Spinal cord (tissue), 10 donors: ENCODE measurements around the gene TNNI3. TPM values are rescaled to one million over a fixed set of nuclear protein-coding genes. Genes with fewer than 3 reads are reported as not detected.

ENCODE experiments used
- DNase-seq, 6 donors: peaks; one replicate each; pipeline versions ENCODE4 v3.0.0 to v3.0.0-alpha.2; 2013 to 2015; ENCODE audit warnings: low spot score in 6 of 6, low read depth in 4 of 6
- H3K27ac ChIP-seq: one replicate; pipeline ENCODE4 v1.5.1; 2013; ENCODE audit warnings: low read depth, low read length, control low read depth
- H3K27me3 ChIP-seq: one replicate; pipeline ENCODE4 v1.6.1; 2013; ENCODE audit warnings: low read length; ENCODE audit not compliant: control insufficient read depth, insufficient read depth
- H3K36me3 ChIP-seq: one replicate; pipeline ENCODE4 v1.6.1; 2013; ENCODE audit warnings: low read length; ENCODE audit not compliant: control insufficient read depth, insufficient read depth
- H3K4me1 ChIP-seq: one replicate; pipeline ENCODE4 v1.6.1; 2013; ENCODE audit warnings: low read length; ENCODE audit not compliant: control insufficient read depth, insufficient read depth
- H3K4me3 ChIP-seq: one replicate; pipeline ENCODE4 v1.5.1; 2013; ENCODE audit warnings: low read depth, low read length, control low read depth
- H3K9me3 ChIP-seq: one replicate; pipeline ENCODE4 v1.6.1; 2013; ENCODE audit warnings: low read length; ENCODE audit not compliant: control insufficient read depth, insufficient read depth
- WGBS: methylation state at CpG from one replicate; pipeline ENCODE4 v1.1.5; 2013; ENCODE audit warnings: missing lambda C conversion rate; ENCODE audit not compliant: insufficient coverage; 5-methylcytosine and 5-hydroxymethylcytosine counted together
- polyA plus RNA-seq, 2 donors: library from polyadenylated mRNA; unstranded; fragments of 120-200 nt; gene quantifications; one replicate each; pipeline ENCODE4 v1.2.1, GENCODE V29; 2013; ENCODE audit not compliant: insufficient read length in 2 of 2
- small RNA-seq: library from RNA; depleted of rRNA; stranded (forward); fragments of <200 nt; gene quantifications from one replicate; pipeline ENCODE3, GENCODE V24; 2014; ENCODE audit warnings: low replicate concordance
- total RNA-seq, 2 donors: library from RNA; depleted of rRNA in 1 of 2; stranded (reverse); fragments of 120-200 nt in 1 of 2; fragments of >200 nt in 1 of 2; gene quantifications; one replicate each; pipeline versions ENCODE4 v1.2.3 to v1.2.4, GENCODE V29; 2013 to 2014
- donor health status: healthy.

Gene TNNI3
- total and polyA plus RNA-seq, 4 donors = 3.2 to 5.5 (median 4.3) TPM

GRCh38 chr19:55105237-55105636 lies 52.3 kb downstream of the TNNI3 start:
- Histone ChIP-seq H3K4me1 (peaks cover 9% of the 10 kb centered on the region), H3K27ac (no peak overlapping the region), H3K9me3 (no peaks in the 10 kb centered on the region), H3K27me3 (no peaks in the 10 kb centered on the region), H3K36me3 (peaks cover 52% of the 10 kb centered on the region), H3K4me3 (no peak overlapping the region)
- 100% methylated on average over 1 of the region's 2 CpGs for WGBS
- no peak for DNase-seq

- H3K4me1 ChIP-seq = peaks cover 19% of the 10 kb centered on the region
- H3K9me3 ChIP-seq = no peaks in the 10 kb centered on the region
- no peak overlapping the region for H3K27ac ChIP-seq
- WGBS = 96% methylated on average over 9 of the region's 9 CpGs
- no peaks in the 10 kb centered on the region for H3K27me3 ChIP-seq
- H3K36me3 ChIP-seq = peaks cover 57% of the 10 kb centered on the region
- H3K4me3 ChIP-seq = no peak overlapping the region
- DNase-seq = no peak
Observed at GRCh38 chr19:55103190-55103589, 54.3 kb downstream of the TNNI3 start.

Small RNA genes within 50 kb of the gene (small RNA-seq; reads per million reads assigned to genes)
- gene MIR7975 (not detected), gene RF01210 (not detected)

Other genes with a start within 250 kb of the TNNI3 start
- gene NLRP7, start 210.2 kb downstream of the TNNI3 start, total RNA-seq = not detected
- gene NLRP7, start 210.2 kb downstream of the TNNI3 start, polyA plus RNA-seq = not detected
- gene NLRP2, start 191.4 kb downstream of the TNNI3 start, total RNA-seq = 1 to 10 TPM; 6.3 to 7.2 TPM
- gene NLRP2, start 191.4 kb downstream of the TNNI3 start, polyA plus RNA-seq = 1 to 10 TPM; 3.4 to 9.2 TPM
- gene GP6, start 119.5 kb downstream of the TNNI3 start, total RNA-seq = under 1 TPM; 0.17 to 0.20 TPM
- 1 to 10 TPM in 1 of 2 donors, under 1 TPM in 1; 0.52 to 2.0 TPM for gene GP6, start 119.5 kb downstream of the TNNI3 start, polyA plus RNA-seq
- 10 to 100 TPM; 16.6 to 18.8 TPM for gene RDH13, start 94.6 kb downstream of the TNNI3 start, total RNA-seq
- 10 to 100 TPM; 17.2 to 34.8 TPM for gene RDH13, start 94.6 kb downstream of the TNNI3 start, polyA plus RNA-seq
- gene EPS8L1, start 81.9 kb downstream of the TNNI3 start, total RNA-seq = 1 to 10 TPM; 3.0 to 4.0 TPM
- gene EPS8L1, start 81.9 kb downstream of the TNNI3 start, polyA plus RNA-seq = 10 to 100 TPM; 13.0 to 17.9 TPM
- 10 to 100 TPM; 20.4 to 71.1 TPM for gene PPP1R12C, start 40.1 kb downstream of the TNNI3 start, total RNA-seq
- 100 to 1,000 TPM; 108 to 128 TPM for gene PPP1R12C, start 40.1 kb downstream of the TNNI3 start, polyA plus RNA-seq
- gene TNNT1, start 8.5 kb downstream of the TNNI3 start, total RNA-seq = 10 to 100 TPM in 1 of 2 donors, 1 to 10 TPM in 1; 8.5 to 17.9 TPM
- 10 to 100 TPM; 12.2 to 12.8 TPM for gene TNNT1, start 8.5 kb downstream of the TNNI3 start, polyA plus RNA-seq
- 1 to 10 TPM; 2.2 to 8.4 TPM for gene DNAAF3, start 8.9 kb upstream of the TNNI3 start, total RNA-seq
- gene DNAAF3, start 8.9 kb upstream of the TNNI3 start, polyA plus RNA-seq = 10 to 100 TPM in 1 of 2 donors, 1 to 10 TPM in 1; 8.3 to 12.7 TPM
- gene SYT5, start 22.6 kb upstream of the TNNI3 start, total RNA-seq = 10 to 100 TPM; 11.5 to 28.1 TPM
- 100 to 1,000 TPM; 113 to 115 TPM for gene SYT5, start 22.6 kb upstream of the TNNI3 start, polyA plus RNA-seq
- gene PTPRH, start 51.8 kb upstream of the TNNI3 start, total RNA-seq = 1 to 10 TPM; 2.9 to 4.5 TPM
- gene PTPRH, start 51.8 kb upstream of the TNNI3 start, polyA plus RNA-seq = 1 to 10 TPM; 1.4 to 1.8 TPM
- gene TMEM86B, start 71.0 kb upstream of the TNNI3 start, total RNA-seq = 1 to 10 TPM in 1 of 2 donors, under 1 TPM in 1; 0.59 to 1.9 TPM
- gene TMEM86B, start 71.0 kb upstream of the TNNI3 start, polyA plus RNA-seq = 1 to 10 TPM; 6.6 to 8.0 TPM
- gene PPP6R1, start 101.3 kb upstream of the TNNI3 start, total RNA-seq = 10 to 100 TPM; 22.6 to 23.9 TPM
- gene PPP6R1, start 101.3 kb upstream of the TNNI3 start, polyA plus RNA-seq = 10 to 100 TPM; 58.9 to 66.8 TPM
- 10 to 100 TPM; 19.6 to 24.0 TPM for gene HSPBP1, start 122.4 kb upstream of the TNNI3 start, total RNA-seq
- gene HSPBP1, start 122.4 kb upstream of the TNNI3 start, polyA plus RNA-seq = 10 to 100 TPM; 68.3 to 71.4 TPM
- gene BRSK1, start 126.3 kb upstream of the TNNI3 start, total RNA-seq = 10 to 100 TPM; 46.4 to 51.9 TPM
- 100 to 1,000 TPM; 201 to 206 TPM for gene BRSK1, start 126.3 kb upstream of the TNNI3 start, polyA plus RNA-seq
- under 1 TPM; 0.66 to 0.89 TPM for gene TMEM150B, start 167.6 kb upstream of the TNNI3 start, total RNA-seq
- under 1 TPM; 0.52 to 0.77 TPM for gene TMEM150B, start 167.6 kb upstream of the TNNI3 start, polyA plus RNA-seq
- gene KMT5C, start 182.1 kb upstream of the TNNI3 start, total RNA-seq = 10 to 100 TPM in 1 of 2 donors, 1 to 10 TPM in 1; 7.0 to 22.4 TPM
- gene KMT5C, start 182.1 kb upstream of the TNNI3 start, polyA plus RNA-seq = 10 to 100 TPM; 25.5 to 39.2 TPM
- 1 to 10 TPM in 1 of 2 donors, under 1 TPM in 1; 0.69 to 2.8 TPM for gene COX6B2, start 197.0 kb upstream of the TNNI3 start, total RNA-seq
- 1 to 10 TPM; 3.8 to 4.8 TPM for gene COX6B2, start 197.0 kb upstream of the TNNI3 start, polyA plus RNA-seq
- not detected for gene GARIN5B, start 205.5 kb upstream of the TNNI3 start, total RNA-seq
- gene GARIN5B, start 205.5 kb upstream of the TNNI3 start, polyA plus RNA-seq = under 1 TPM; 0.14 to 0.43 TPM
- gene IL11, start 212.7 kb upstream of the TNNI3 start, total RNA-seq = under 1 TPM; 0.20 to 0.22 TPM
- gene IL11, start 212.7 kb upstream of the TNNI3 start, polyA plus RNA-seq = 1 to 10 TPM; 1.5 to 1.9 TPM
- gene TMEM190, start 219.1 kb upstream of the TNNI3 start, total RNA-seq = 1 to 10 TPM in 1 of 2 donors, under 1 TPM in 1; 0.40 to 2.2 TPM
- 1 to 10 TPM in 1 of 2 donors, under 1 TPM in 1; 0.65 to 5.0 TPM for gene TMEM190, start 219.1 kb upstream of the TNNI3 start, polyA plus RNA-seq
- under 1 TPM in 1 of 2 donors, not detected in 1; 0.55 TPM for gene TMEM238, start 226.6 kb upstream of the TNNI3 start, total RNA-seq
- under 1 TPM; 0.69 to 0.86 TPM for gene TMEM238, start 226.6 kb upstream of the TNNI3 start, polyA plus RNA-seq
- 100 to 1,000 TPM; 135 to 417 TPM for gene RPL28, start 228.2 kb upstream of the TNNI3 start, total RNA-seq
- 1,000 to 10,000 TPM; 1,153 to 1,205 TPM for gene RPL28, start 228.2 kb upstream of the TNNI3 start, polyA plus RNA-seq